ENCODE data around the gene PNMA3.
"Not testable (repeated sequence)": the region's sequence is repeated elsewhere in the genome, so short reads cannot be mapped to it uniquely, and the experiment has no call there.

The PNMA3 gene

GRCh38 chrX:153059191-153060094, 3.2 kb downstream of the PNMA3 start:
- no peak for DNase-seq
- Mint-ChIP-seq H3K4me3 (no peak overlapping the region), H3K9me3 (peaks cover 28% of the 10 kb centered on the region), H3K27me3 (ENCODE audit: low read depth, poor library complexity) (peaks cover 7% of the 10 kb centered on the region), H3K36me3 (ENCODE audit: low read depth) (peaks cover 5% of the 10 kb centered on the region), H3K4me1 (peaks cover 9% of the 10 kb centered on the region), H3K27ac (no peak overlapping the region)
- TF ChIP-seq CTCF (IDR thresholded peaks at IDR 0.05): no peak

DNA sequence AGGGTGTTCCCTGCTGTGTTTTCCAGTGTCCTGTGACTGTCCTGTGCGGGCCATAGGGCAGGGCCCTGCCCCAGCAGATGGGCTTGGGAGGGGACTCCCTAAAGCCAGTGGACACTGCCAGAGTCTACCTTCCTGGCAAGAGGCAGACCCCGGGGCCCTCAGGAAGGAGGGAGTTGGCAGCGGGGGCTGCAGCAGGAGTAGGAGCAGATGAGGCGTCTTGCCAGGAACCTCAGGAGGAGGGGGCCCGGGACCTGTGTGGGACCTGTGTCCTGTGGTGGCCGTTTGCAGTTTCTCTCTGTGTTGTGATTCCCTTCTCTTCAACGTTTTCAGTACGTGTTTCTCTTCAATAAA, 3.8 kb downstream of the PNMA3 start:
- Mint-ChIP-seq H3K27me3 (ENCODE audit: low read depth, poor library complexity) (peaks cover 6% of the 10 kb centered on the region), H3K4me3 (no peak overlapping the region), H3K36me3 (ENCODE audit: low read depth) (peaks cover 5% of the 10 kb centered on the region), H3K9me3 (peaks cover 30% of the 10 kb centered on the region), H3K27ac (no peak overlapping the region), H3K4me1 (peaks cover 9% of the 10 kb centered on the region)
- TF ChIP-seq CTCF (IDR thresholded peaks at IDR 0.05): no peak
- DNase-seq: no peak

DNA sequence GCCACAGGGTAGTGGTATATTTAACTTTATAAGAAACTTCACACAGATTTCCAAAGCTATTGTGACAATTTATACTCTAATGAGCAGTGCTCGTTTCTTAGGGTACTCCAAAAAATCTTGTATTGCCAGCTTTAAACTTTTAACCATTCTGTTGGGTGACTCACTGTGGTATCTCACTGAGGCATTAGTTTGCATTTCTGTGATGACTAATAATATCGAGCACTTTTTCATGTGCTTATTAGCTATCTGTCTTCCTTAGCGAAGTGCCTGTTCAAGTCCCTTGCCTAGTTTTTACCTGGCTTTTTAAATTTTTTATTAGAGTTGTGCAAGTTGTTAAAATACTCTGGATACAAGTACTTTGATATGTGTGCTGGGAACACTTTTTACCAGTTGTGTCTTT, 5.5 kb downstream of the PNMA3 start:
- Mint-ChIP-seq H3K9me3 (peaks cover 32% of the 10 kb centered on the region), H3K27ac (no peak overlapping the region), H3K4me3 (no peak overlapping the region), H3K36me3 (ENCODE audit: low read depth) (peaks cover 5% of the 10 kb centered on the region), H3K27me3 (ENCODE audit: low read depth, poor library complexity) (peaks cover 3% of the 10 kb centered on the region), H3K4me1 (peaks cover 9% of the 10 kb centered on the region)
- DNase-seq: no peak
- no peak for TF ChIP-seq CTCF (IDR thresholded peaks at IDR 0.05)

DNA sequence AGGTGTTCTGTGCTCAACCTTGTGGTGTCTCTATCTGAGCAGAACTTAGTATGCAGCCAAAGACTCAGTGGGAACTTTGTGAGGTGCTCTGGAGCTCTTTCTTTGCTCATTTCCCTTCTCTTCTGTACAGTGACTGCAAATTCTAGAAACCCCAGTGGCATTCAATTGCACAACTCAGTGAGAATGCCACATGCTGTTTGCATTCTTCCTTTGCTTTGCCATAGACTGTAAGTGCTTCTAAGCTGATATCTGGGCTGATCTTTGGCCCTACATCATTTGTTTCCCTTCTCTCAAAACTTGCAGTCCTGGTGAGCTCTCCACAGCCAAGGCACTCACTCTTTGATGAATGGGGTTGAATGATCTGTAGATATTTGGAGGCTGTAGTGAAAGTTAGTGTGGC, 7.0 kb downstream of the PNMA3 start:
- Mint-ChIP-seq H3K27me3 (ENCODE audit: low read depth, poor library complexity) (peaks cover 3% of the 10 kb centered on the region), H3K4me1 (no peaks in the 10 kb centered on the region), H3K4me3 (no peak overlapping the region), H3K27ac (no peak overlapping the region), H3K9me3 (peaks cover 20% of the 10 kb centered on the region), H3K36me3 (ENCODE audit: low read depth) (no peaks in the 10 kb centered on the region)
- DNase-seq: no peak
- TF ChIP-seq CTCF (IDR thresholded peaks at IDR 0.05): no peak

- Mint-ChIP-seq H3K4me1 (no peaks in the 10 kb centered on the region), H3K27ac (no peak overlapping the region), H3K27me3 (ENCODE audit: low read depth, poor library complexity) (peaks cover 3% of the 10 kb centered on the region), H3K4me3 (no peak overlapping the region), H3K36me3 (ENCODE audit: low read depth) (no peaks in the 10 kb centered on the region), H3K9me3 (peaks cover 19% of the 10 kb centered on the region)
- DNase-seq: no peak
- no peak for TF ChIP-seq CTCF (IDR thresholded peaks at IDR 0.05)
These were observed 7.8 kb downstream of the PNMA3 start for GRCh38 chrX:153064061-153064460.

DNA sequence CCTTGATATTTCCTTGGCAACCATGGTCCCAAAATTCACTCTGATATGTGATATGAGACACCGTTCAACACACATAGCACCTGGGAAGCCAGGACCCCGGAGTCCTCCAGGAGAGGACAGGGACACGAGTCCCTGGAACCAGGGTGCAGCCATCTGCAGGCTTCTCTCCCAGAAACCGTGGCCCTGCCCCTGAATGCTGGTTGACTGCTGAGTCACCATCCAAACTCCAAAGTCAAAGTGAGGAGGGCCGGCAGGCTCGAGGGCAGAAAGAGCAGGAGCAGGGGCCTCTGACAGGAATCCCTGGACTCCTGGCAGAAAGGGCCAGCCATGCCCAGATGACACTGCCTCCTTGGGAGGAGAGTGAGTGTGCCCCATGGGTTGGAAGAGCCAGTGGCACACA, 9.1 kb downstream of the PNMA3 start:
- peaks cover 3% of the 10 kb centered on the region for H3K27me3 Mint-ChIP-seq (ENCODE audit: low read depth, poor library complexity)
- peaks cover 15% of the 10 kb centered on the region for H3K9me3 Mint-ChIP-seq
- no peaks in the 10 kb centered on the region for H3K4me1 Mint-ChIP-seq
- H3K36me3 Mint-ChIP-seq (ENCODE audit: low read depth): no peaks in the 10 kb centered on the region
- DNase-seq: no peak
- no peak for TF ChIP-seq CTCF (IDR thresholded peaks at IDR 0.05)
- no peak overlapping the region for H3K27ac Mint-ChIP-seq
- H3K4me3 Mint-ChIP-seq: no peak overlapping the region

DNA sequence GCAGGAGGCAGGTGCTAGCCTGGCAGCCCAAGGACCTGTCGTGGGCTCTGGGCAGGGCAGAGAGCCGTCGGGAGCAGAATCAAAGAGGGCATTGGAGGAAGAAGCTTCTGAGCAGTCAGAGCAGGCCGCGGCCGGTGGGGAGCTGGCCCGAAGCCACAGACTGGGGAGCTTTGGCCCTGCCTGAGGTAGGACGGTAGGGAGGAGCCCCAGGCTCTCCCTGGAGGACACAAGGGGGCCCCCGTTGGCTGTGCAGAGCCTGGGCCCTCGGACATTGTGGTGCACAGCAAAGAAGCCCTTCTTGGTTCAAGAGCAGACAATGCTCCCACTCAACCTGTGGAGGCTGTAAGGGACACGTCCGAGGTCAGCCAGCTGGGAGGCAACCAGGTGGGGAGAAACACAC, 10.1 kb downstream of the PNMA3 start:
- not testable (repeated sequence) for H3K4me3 Mint-ChIP-seq; DNase-seq; H3K36me3 Mint-ChIP-seq (ENCODE audit: low read depth); H3K27ac Mint-ChIP-seq; H3K27me3 Mint-ChIP-seq (ENCODE audit: low read depth, poor library complexity); H3K4me1 Mint-ChIP-seq
- H3K9me3 Mint-ChIP-seq: peaks cover 15% of the 10 kb centered on the region

DNA sequence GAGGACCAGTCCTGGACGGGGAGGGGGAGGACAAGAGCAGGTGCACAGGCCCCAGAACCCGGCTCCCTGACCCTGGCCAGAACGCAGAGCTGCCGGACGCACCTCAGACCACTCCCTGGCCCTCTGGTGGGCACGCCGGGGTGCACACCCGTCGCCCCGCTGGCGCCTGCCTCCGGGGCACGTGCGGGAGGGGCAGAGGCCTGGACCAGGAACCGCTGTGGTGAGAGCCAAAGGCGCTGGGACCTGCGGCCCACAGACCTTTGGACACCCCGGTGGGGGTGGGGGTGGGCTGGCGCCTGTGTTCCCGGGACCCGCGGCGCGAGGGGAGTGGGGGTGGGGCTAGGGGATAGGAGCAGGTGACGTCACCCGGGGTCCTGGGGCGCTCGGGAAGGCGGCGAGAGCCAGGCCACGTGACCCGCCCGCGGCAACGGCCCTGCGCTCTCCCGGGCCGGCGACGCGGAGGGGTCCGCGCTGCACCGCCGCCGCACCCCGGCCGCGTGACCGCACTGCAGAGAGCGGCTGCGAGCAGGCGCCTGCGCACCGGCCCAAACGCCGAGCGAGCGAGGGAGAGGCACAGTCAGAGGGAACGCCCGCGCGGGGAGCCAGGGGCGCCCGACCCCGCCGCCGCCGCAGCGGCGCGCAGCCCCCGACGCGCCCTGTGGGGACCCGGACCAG, 15.8 kb downstream of the PNMA3 start, which contains the start of gene PNMA6A:
Gene PNMA6A (plus strand): TSS at position 546 of the 675 bp plus-strand sequence. CDS start 609 bp downstream, outside the sequence.
- not testable (repeated sequence) for H3K9me3 Mint-ChIP-seq; H3K4me3 Mint-ChIP-seq; H3K27ac Mint-ChIP-seq; H3K4me1 Mint-ChIP-seq; DNase-seq; H3K27me3 Mint-ChIP-seq (ENCODE audit: low read depth, poor library complexity); H3K36me3 Mint-ChIP-seq (ENCODE audit: low read depth)
